H1 (cell line): Measurements from ENCODE around the gene RERE. TPM values are rescaled to one million over a fixed set of nuclear protein-coding genes. Genes with fewer than 3 reads are reported as not detected.

Experiments used
- CTCF ChIA-PET: fragments of 300-600 bp; sonication (Branson Sonifier 250); formaldehyde crosslinking; loops from one replicate; lab custom pipeline; 2021; ENCODE audit not compliant: partially characterized antibody; lab: Charles Lee
- POLR2A ChIA-PET: fragments of 300-600 bp; sonication (Branson Sonifier 250); formaldehyde crosslinking; loops from one replicate; lab custom pipeline; 2021; ENCODE audit warnings: inconsistent platforms; ENCODE audit not compliant: partially characterized antibody; lab: Charles Lee
- DNase-seq, 2 experiments: peaks; one replicate each; pipeline versions ENCODE4 v3.0.0 to v3.0.0-alpha.2; 2010 to 2022; ENCODE audit warnings: low spot score in 2 of 2, low read depth in 1 of 2, mixed read lengths in 1 of 2
- FAIRE-seq: peaks from 2 replicates; lab custom pipeline; 2011; peaks lifted over from hg19 to GRCh38; lab: Jason Lieb, UNC
- H2AFZ ChIP-seq: 2 replicates; pipeline ENCODE4 v1.8.1; 2012; ENCODE audit warnings: low read length, inconsistent platforms
- H2AK5ac ChIP-seq: 2 replicates; pipeline ENCODE4 v1.6.1; 2013; ENCODE audit warnings: low read depth, low read length
- H2BK120ac ChIP-seq: replicated peaks from 2 replicates; pipeline ENCODE3; 2013; ENCODE audit warnings: low read depth, low read length, inconsistent platforms
- H2BK12ac ChIP-seq: 2 replicates; pipeline ENCODE4 v1.6.1; 2013; ENCODE audit warnings: low read depth, low read length
- H2BK15ac ChIP-seq: 2 replicates; pipeline ENCODE4 v1.6.1; 2013; ENCODE audit warnings: low read length
- H2BK20ac ChIP-seq: 2 replicates; pipeline ENCODE4 v1.6.1; 2013; ENCODE audit warnings: low read length
- H2BK5ac ChIP-seq: 2 replicates; pipeline ENCODE4 v1.6.1; 2013; ENCODE audit warnings: low read depth, low read length
- H3K14ac ChIP-seq: 2 replicates; pipeline ENCODE4 v1.6.1; 2013; ENCODE audit warnings: inconsistent platforms; ENCODE audit not compliant: insufficient read length
- H3K18ac ChIP-seq: 2 replicates; pipeline ENCODE4 v1.6.1; 2013; ENCODE audit warnings: low read length; ENCODE audit errors: extremely low read depth
- H3K23ac ChIP-seq: 2 replicates; pipeline ENCODE4 v1.6.1; 2013; ENCODE audit warnings: inconsistent platforms; ENCODE audit not compliant: insufficient read length
- H3K23me2 ChIP-seq: 2 replicates; pipeline ENCODE4 v1.6.1; 2013; ENCODE audit warnings: low read depth, low read length
- H3K27ac ChIP-seq: 2 replicates; pipeline ENCODE4 v1.6.1; 2011; ENCODE audit warnings: low read depth, low read length, inconsistent platforms
- H3K27me3 ChIP-seq, 4 experiments: replicated peaks in 1 of 4; 1 replicate in 1 of 4; 2 replicates in 3 of 4; pipeline versions ENCODE4 v1.6.1 to v1.8.1; 2011 to 2013; ENCODE audit warnings: low read length in 3 of 4, mild to moderate bottlenecking in 3 of 4, inconsistent platforms in 2 of 4, mixed read lengths in 2 of 4, moderate library complexity in 1 of 4; ENCODE audit not compliant: control insufficient read depth in 3 of 4, insufficient read depth in 3 of 4; ENCODE audit errors: extremely low read depth in 1 of 4
- H3K36me3 ChIP-seq, 4 experiments: 2 replicates each; pipeline versions ENCODE4 v1.6.1 to v1.8.1; 2011 to 2013; ENCODE audit warnings: mild to moderate bottlenecking in 4 of 4, low read length in 3 of 4, moderate library complexity in 2 of 4, control low read depth in 1 of 4, inconsistent platforms in 1 of 4; ENCODE audit not compliant: insufficient read depth in 4 of 4, control insufficient read depth in 2 of 4
- H3K4ac ChIP-seq: replicated peaks from 2 replicates; pipeline ENCODE3; 2013; ENCODE audit warnings: low read length, low read depth, mixed read lengths, inconsistent platforms; ENCODE audit not compliant: insufficient read length
- H3K4me1 ChIP-seq, 4 experiments: replicated peaks in 1 of 4; 1 replicate in 1 of 4; 2 replicates in 3 of 4; pipeline versions ENCODE4 v1.6.1 to v1.8.1; 2011 to 2013; ENCODE audit warnings: low read length in 3 of 4, inconsistent platforms in 2 of 4, mixed read lengths in 1 of 4; ENCODE audit not compliant: insufficient read depth in 4 of 4, control insufficient read depth in 3 of 4
- H3K4me2 ChIP-seq, 2 experiments: 2 replicates each; pipeline versions ENCODE4 v1.6.1 to v1.8.1; 2011 to 2013; ENCODE audit warnings: low read depth in 2 of 2, low read length in 2 of 2, control low read depth in 1 of 2, inconsistent platforms in 1 of 2, mild to moderate bottlenecking in 1 of 2; ENCODE audit not compliant: insufficient read depth in 1 of 2
- H3K4me3 ChIP-seq, 4 experiments: fragments of 200-600, 300-600 bp in 1 of 4; sonication (generic), shearing (Covaris generic), sonication (Bioruptor Twin) in 1 of 4; 2 replicates each; pipeline versions ENCODE4 v1.5.1 to v1.8.1; 2011 to 2016; ENCODE audit warnings: low read length in 4 of 4, low read depth in 3 of 4, control low read depth in 2 of 4, inconsistent platforms in 2 of 4, mild to moderate bottlenecking in 2 of 4, mixed read lengths in 1 of 4, moderate library complexity in 1 of 4; ENCODE audit not compliant: insufficient read depth in 2 of 4; ENCODE audit errors: extremely low read depth in 1 of 4
- H3K56ac ChIP-seq: replicated peaks from 2 replicates; pipeline ENCODE3; 2013; ENCODE audit warnings: low read depth, mild to moderate bottlenecking, mixed read lengths, low read length, inconsistent platforms; ENCODE audit not compliant: insufficient read length
- H3K79me1 ChIP-seq: 2 replicates; pipeline ENCODE4 v1.6.1; 2013; ENCODE audit warnings: low read depth, low read length, control low read depth
- H3K79me2 ChIP-seq, 2 experiments: 2 replicates each; pipeline versions ENCODE4 v1.6.1 to v1.8.1; 2012 to 2013; ENCODE audit warnings: low read length in 2 of 2, mild to moderate bottlenecking in 2 of 2, inconsistent platforms in 1 of 2; ENCODE audit not compliant: insufficient read depth in 2 of 2, control insufficient read depth in 1 of 2
- H3K9ac ChIP-seq, 4 experiments: replicated peaks in 1 of 4; 1 replicate in 1 of 4; 2 replicates in 3 of 4; pipeline versions ENCODE4 v1.6.1 to v1.8.1; 2011 to 2013; ENCODE audit warnings: low read depth in 3 of 4, low read length in 3 of 4, control low read depth in 2 of 4, mild to moderate bottlenecking in 2 of 4, moderate library complexity in 2 of 4, inconsistent platforms in 1 of 4; ENCODE audit errors: extremely low read depth in 1 of 4
- H3K9me3 ChIP-seq, 2 experiments: 2 replicates each; pipeline versions ENCODE4 v1.6.1 to v1.8.1; 2012 to 2013; ENCODE audit warnings: mild to moderate bottlenecking in 2 of 2, moderate library complexity in 2 of 2, control low read depth in 1 of 2, inconsistent platforms in 1 of 2, low read depth in 1 of 2, low read length in 1 of 2, mixed read lengths in 1 of 2; ENCODE audit not compliant: insufficient read depth in 2 of 2
- H4K20me1 ChIP-seq, 2 experiments: replicated peaks in 1 of 2; 2 replicates each; pipeline versions ENCODE3 to v1.8.1; 2011 to 2013; ENCODE audit warnings: inconsistent platforms in 2 of 2, low read length in 2 of 2, mild to moderate bottlenecking in 1 of 2; ENCODE audit not compliant: insufficient read depth in 2 of 2, control insufficient read depth in 1 of 2
- H4K5ac ChIP-seq: 2 replicates; pipeline ENCODE4 v1.6.1; 2013; ENCODE audit warnings: low read length, low read depth, mixed read lengths, inconsistent platforms; ENCODE audit not compliant: insufficient read length
- H4K8ac ChIP-seq: 2 replicates; pipeline ENCODE4 v1.8.0; 2013; ENCODE audit warnings: mild to moderate bottlenecking, moderate library complexity, low read length, inconsistent platforms; ENCODE audit not compliant: insufficient read depth; ENCODE audit errors: extremely low read depth
- H4K91ac ChIP-seq: replicated peaks from 2 replicates; pipeline ENCODE3; 2013; ENCODE audit warnings: low read length, mixed read lengths, inconsistent platforms; ENCODE audit not compliant: insufficient read length
- CREB1 ChIP-seq: IDR thresholded peaks from 2 replicates; pipeline ENCODE4 v1.6.1; 2012; ENCODE audit warnings: inconsistent platforms
- WGBS, 2 experiments: shearing (Covaris generic) in 1 of 2; methylation state at CpG; one replicate each; pipeline versions ENCODE4 v1.1.6 to v1.1.7; 2013 to 2015; ENCODE audit warnings: low lambda C conversion rate in 2 of 2, mixed read lengths in 2 of 2, inconsistent platforms in 1 of 2, low coverage in 1 of 2, missing lambda C conversion rate in 1 of 2; ENCODE audit not compliant: insufficient replicate concordance in 2 of 2, insufficient coverage in 1 of 2, insufficient read length in 1 of 2; ENCODE audit errors: extremely low coverage in 1 of 2, missing lambda C conversion rate in 1 of 2; 5-methylcytosine and 5-hydroxymethylcytosine counted together
- polyA plus RNA-seq, 7 experiments: library from polyadenylated mRNA; depleted of rRNA in 3 of 7; stranded (reverse) in 5 of 7; unstranded in 2 of 7; fragments of >200 nt in 5 of 7; fragments of 200-250 nt in 2 of 7; gene quantifications; 1 replicate in 5 of 7; 2 replicates in 1 of 7; 4 replicates in 1 of 7; pipeline versions ENCODE4 v1.2.1 to v1.2.3, GENCODE V29; 2011 to 2013; ENCODE audit warnings: missing spikeins in 2 of 7, mixed read lengths in 2 of 7
- total RNA-seq: library from RNA; stranded (reverse); fragmentation: NEBNext Ultra II Directional; extraction: Animal tissue kit (Norgen Biotek cat#: 25700); gene quantifications from 2 replicates; pipeline ENCODE4 v1.2.1, GENCODE V29; 2021

The RERE gene
- total and polyA plus RNA-seq, 2 of the 8 experiments (the other 6 are each of a cell fraction or from before 2014, with no cell fraction given) = 15.3 to 142 TPM

GRCh38 chr1:8397511-8397910 is 419.9 kb downstream of the RERE start:
- Histone ChIP-seq H2BK5ac (no peak overlapping the region), H3K4me1 (peaks cover 9 to 27% (median 20%) of the 10 kb centered on the region in 4 experiments), H4K20me1 (peaks cover 0 to 15% of the 10 kb centered on the region in 2 experiments), H3K36me3 (peaks cover 0 to 3% (median 0%) of the 10 kb centered on the region in 4 experiments; a peak in 1 of 8 replicates), H2AFZ (no peak overlapping the region), H3K4me3 (no peak overlapping the region), H3K23ac (no peak overlapping the region), H2AK5ac (no peak overlapping the region), H3K79me1 (peaks cover 5% of the 10 kb centered on the region; the same call in 1 of the 2 replicates), H3K14ac (no peak overlapping the region), H3K23me2 (no peaks in the 10 kb centered on the region), H2BK15ac (no peak overlapping the region), H3K27me3 (no peaks in the 10 kb centered on the region), H3K18ac (no peak overlapping the region), H2BK20ac (no peak overlapping the region), H3K4ac (no peak overlapping the region), H3K9me3 (no peaks in the 10 kb centered on the region), H4K91ac (no peak overlapping the region), H4K8ac (no peak overlapping the region), H3K27ac (no peak overlapping the region), H2BK120ac (no peak overlapping the region), H2BK12ac (no peak overlapping the region), H3K9ac (no peak overlapping the region), H4K5ac (no peak overlapping the region), H3K56ac (no peak overlapping the region), H3K4me2 (0 out of 4 replicates have a peak overlapping the region, but pooled peaks of 1 of the 2 experiments have one; percentile 4), H3K79me2 (peaks cover 0 to 74% of the 10 kb centered on the region in 2 experiments; a peak in 3 of 4 replicates)
- 87% methylated on average over 2 of the region's 2 CpGs; no CpG with 5 or more reads in 1 of the 2 experiments for WGBS, 2 experiments
- ChIA-PET CTCF (interaction anchor here (0.6 to 5.8 kb wide), 9 partner anchors 10 to 288 kb away, joined by 3 to 40 read pairs (median 4); no protein-coding TSS in a partner anchor), POLR2A (interaction anchor here (0.9 to 1.3 kb wide), 4 partner anchors 12 to 41 kb away, joined by 3 to 5 read pairs (median 4); no protein-coding TSS in a partner anchor)
- FAIRE-seq = no peak
- no peak for DNase-seq
- TF ChIP-seq CREB1 = no peak
